Embryonic facial prominence (tissue), 1 donor: ENCODE results near the gene FAN1.

ENCODE experiments used
- DNase-seq: peaks from one replicate; pipeline ENCODE4 v3.0.0-alpha.2; 2016; ENCODE audit errors: extremely low spot score

FAN1 gene

DNA sequence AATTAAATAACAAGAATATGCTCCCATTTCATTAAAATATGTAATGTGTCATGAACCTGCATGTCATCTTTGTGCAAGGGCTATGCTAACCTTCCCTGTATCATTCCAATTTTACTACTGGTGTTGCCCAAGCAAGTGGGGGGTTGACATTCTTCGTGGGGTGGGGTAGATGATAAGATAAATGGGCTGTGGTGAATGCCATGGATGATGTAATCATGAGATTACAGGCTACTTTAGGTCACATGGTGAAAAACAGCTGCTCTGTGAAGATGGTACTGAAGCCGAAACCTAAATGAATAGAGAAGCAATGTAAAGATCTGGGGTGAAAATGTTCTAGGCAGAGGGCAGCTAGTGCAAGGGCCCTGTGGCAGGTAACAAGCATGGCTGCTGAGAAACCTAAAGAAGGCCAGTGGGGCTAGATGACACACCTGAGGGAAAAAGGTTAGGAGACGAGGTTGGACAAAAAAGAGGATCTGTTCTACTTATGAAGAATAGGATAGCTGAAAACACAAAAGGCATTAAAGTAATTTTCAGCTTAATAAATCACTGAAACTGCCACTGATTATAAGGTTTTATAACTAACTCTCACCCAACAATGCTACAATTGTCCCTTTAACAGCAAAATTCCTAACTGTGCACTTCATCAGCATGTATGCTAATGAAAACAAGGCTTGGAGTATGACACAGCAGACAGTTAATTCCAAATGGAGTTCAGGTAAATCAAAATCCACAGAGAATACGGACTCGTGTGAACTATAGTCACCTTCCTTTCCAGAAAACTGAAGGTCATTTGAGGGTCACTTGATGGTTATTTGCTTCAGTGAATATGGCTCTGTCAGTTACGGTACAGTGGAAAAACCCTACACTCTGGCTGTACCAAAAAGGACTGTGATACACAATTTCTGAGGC is 52.8 kb downstream of the FAN1 start:
- no peak for DNase-seq

DNA sequence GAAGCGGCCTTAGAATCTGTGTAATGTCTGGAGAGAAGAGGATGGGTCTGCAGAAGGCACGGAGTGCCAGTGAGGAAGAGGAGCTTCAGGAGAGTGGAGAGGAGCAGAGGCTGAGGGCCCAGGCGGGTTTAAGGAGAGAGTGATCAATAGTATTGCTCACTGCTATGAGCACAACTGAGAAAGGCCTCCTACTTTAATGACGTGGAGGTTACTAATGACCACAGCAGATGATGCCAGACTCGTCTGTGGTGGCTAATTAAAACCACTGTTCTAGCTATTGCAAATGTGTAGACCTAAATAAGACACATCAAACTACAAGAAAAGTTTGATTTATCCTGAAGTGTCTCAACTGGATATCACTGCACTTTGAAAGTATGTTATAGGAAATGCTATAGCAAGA is 54.5 kb downstream of the FAN1 start:
- no peak for DNase-seq

DNA sequence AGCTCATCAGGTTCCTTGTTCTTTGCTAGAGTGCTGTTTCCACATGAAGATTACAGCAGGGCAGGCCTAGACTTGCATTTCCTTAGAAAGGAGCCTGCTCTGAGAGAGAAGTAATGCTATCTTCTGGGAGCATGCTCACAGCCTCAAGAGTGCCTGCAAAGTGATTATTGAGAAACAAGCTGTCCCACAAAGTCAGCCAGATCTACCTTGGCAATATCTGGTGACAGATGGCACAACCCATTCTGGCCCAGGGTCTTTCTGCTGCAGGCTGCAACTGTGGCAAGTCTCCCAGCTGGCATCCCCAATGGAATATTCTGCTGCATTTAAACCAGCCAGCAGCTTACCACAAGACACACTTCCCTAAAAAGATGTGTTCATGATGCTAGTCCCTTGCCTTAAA is 58.4 kb downstream of the FAN1 start:
- DNase-seq: no peak

DNA sequence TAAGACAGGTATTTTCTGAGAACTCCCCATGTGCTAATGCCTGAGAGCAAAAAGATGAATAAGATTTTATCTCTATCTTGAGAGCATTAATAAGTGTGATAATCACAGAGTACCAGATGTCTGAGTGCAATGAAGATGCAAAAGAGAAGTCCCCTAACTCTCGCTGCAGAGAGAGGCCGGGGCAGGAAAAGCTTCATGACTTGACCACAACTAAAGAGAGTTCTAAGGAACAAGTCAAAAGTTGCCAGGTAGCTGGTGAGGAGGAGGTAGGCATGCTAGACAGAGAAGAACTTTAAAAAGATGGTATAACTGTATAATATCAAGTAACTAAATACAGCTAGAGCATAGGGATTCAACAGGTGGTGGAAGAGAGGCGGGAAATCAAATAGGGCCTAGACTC is 58.9 kb downstream of the FAN1 start:
- DNase-seq: no peak

DNA sequence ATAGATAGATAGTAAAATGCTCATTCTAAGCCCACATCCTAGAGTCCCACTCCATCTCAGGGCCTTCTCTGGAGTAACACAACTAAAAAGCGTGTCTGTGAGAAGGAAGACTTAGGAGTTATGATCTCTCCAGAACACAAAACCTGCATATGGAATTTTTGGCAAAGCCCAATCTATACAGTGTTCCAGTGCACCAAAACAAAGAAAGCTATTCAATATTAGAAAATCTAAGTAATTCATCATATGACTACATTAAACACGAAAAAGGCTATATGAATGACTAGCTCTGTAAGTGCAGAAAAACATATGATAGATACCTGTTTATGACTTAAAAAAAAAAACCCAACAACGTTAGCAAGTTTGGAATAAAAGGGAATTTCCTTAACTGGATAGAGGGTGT is 60.0 kb downstream of the FAN1 start:
- no peak for DNase-seq

DNA sequence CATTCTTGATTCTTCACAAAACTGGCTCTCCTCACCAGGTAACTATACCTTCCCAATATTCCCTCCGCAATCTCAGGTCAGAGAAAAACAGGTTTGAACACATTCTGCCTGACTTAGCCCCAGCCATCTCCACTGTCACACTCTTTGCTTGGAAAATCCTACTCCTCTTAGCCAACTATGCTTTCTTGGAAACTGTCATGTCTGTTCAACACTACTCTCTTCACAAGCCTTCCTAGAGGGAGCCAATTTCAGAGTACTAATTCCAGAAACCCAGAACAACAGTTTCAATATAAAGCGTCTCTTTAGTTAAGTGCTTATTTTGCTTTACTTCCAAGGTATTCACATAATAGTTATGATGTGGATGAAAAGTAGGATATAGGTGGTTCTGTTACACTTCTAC is 66.0 kb downstream of the FAN1 start:
- DNase-seq: no peak

DNA sequence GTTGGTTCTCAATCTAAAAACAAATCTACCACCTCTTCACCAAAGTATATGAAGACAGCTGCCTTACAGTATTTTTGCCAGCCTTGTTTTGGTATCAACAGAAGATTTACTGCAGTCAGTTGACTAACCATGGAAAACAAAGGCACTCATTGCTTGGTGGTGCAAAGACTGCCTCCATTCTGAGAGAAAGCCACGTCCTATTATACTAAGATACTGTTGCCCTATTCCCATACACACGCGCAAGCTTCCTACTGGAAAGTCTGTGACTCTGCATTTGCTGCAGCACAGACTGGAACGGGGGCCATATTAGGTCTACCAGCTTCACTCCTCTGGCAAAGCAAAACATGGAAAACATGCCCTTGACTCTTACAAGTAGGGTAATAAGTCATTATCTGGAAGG is 69.7 kb downstream of the FAN1 start:
- DNase-seq: no peak

DNA sequence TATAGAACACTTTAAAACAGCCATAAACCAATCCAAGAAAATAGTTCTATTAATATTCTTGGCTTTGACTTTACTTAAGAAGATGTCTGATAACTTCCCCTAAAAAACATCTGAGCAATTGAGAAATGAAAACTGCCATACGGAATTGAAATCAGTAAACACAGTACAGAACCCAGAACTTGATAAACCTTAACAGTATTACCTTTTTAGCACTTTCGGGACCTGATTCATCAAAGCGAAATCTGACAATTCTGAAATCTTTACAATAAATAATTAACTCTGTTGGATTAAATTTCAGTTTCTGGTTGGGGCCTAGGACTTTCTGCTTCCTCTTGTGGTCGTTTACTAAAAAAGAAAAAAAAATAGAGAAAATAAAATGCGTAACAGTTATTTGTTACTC is 70.4 kb downstream of the FAN1 start:
- DNase-seq: no peak

DNA sequence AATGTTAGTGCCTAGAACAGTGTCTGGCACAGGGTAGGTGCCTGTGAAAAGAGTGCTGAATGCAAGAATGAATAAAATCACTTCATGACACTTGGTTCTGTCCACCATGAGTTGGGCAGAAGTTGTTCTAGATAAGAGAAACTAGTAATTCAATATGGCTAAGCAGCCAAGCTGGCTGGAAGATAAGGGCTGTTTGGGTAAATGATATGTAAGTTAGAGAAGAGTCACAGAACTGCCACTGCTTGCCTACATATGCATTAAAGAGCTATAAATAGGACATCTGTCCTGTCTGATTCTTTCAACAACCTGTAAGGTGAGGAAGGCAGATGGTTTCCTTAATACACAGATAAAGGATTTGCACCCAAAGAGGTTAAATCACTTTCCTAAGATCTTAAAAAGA is 74.6 kb downstream of the FAN1 start:
- no peak for DNase-seq

DNA sequence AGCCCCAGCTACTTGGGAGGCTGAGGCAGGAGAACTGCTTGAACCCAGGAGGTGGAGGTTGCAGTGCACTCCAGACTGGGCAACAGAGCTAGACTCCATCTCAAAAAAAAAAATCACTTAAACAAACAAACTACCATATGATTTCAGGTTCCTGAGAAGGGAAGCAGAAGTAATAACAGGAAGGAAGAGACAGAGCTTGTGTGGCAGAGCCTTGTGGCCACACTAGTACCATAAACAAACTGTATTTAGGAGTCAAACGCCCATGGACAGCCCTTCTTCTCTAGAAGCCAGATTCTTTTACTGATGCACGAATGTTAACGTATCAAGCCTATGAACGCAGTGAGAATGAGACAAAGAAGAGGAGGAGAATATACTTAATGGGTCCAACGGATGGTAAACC is 75.7 kb downstream of the FAN1 start:
- no peak for DNase-seq

DNA sequence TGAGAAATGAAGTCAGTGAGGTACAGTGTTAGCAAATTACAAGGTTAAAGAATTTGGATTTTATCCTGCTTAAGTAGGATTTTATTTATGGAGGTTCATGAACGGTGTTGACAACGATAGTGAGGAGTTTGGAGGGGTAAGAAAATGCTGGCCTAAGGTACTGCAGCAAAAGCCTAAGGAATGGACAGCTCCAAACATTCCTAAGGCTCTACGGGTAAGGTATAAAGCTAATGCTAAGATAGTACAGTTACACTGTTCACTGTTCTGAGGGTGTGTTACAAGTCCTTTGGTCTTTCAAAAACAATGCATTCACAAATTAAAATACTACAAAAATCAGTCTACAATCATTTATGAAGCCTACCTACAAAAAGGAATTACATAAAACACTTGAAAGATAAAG is 80.4 kb downstream of the FAN1 start:
- DNase-seq: no peak

DNA sequence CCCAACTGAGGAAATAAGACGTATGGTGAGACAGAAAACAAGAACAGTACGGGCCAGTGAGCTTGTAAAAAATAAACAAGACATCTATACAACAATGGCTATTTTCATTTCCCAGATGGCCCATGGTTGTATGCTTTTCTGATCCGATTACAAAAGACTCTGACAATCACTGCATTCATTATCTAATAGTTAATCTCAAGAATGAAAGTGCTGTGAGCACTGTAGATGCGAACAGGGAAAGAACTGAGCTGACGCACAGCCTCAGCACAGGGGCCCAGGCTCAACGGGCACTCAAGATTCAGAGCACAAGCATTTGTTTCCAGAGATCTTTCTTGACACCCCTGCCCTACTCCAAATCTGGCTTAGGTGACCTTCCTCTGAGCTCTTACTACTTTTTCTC is 80.8 kb downstream of the FAN1 start:
- no peak for DNase-seq

DNA sequence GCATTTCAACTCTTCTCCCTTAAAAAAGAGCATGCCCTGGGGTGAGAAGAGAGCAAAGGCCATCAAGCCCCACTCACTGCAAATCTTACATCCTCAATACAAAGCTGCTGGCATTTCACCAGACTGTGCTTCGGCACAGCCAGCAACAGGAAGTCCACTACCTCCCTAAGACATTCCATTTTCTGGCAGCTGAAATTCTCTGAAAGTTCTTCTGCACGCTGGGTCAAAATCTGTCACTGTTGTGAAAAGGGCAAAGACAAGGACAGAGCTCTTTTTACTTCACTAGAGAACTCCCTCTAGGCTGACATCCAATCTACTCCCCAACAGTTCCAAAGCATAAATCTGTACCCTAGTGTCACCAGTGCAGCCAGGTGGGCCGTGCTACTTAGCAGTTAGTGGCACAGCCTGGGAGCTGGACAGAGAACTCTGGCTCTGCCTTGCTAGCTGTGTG is 81.4 kb downstream of the FAN1 start:
- DNase-seq: no peak

DNA sequence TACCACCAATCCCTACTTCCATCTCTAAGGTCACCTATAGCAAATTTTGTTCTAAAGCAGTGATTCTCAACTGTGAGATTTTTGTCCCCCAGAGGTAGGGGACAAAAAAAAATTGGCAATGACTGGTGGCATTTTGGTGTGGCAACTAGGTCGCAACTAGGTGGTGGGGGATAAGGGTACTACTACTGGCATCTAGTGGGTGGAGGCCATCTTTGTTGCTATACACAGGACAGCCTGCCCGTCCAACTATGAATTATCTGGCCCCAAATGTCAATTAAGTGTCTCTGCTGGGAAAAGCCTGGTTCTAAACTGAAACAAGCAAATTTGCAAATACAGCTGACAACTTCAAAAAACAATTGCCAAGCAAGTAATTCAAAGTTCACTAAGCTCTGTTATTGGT is 86.3 kb downstream of the FAN1 start:
- DNase-seq: no peak

DNA sequence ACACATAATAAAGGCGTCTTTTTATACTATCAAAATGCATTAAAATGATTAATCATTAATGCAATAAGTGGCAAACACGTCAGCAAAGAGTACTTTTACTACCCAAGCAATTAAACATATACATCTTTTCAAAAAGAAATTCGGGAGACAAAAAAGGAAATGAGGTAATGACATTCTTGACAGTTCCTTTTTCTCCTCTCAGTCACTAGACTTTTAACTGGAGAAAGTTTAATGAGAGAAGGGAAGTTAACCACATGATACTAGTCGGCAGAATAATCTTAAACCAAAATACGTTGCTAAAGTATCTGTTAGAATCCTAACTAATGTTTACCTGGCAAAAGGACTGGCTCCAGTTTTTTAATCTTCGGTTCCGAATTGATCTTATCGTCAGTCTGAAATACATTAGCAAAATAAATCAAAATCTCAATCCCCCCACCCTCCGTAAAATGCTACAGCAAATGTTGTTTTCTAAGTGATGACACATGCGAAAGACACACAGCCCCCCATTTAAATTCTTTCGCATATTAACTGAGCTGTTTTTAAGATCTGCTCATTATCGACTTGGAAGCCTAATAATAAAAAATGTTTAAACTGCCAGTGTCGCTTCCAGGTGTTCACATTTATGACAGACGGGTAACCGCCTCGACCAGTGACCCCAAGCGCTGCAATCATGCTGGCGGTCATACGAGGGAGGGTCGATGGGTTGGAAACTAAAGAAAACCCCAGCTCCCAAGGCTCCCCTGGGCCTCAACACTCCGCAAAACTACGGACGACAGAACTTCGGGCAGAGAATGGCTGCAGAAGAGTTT is 86.9 kb downstream of the FAN1 start:
- DNase-seq: peak; percentile 9

DNA sequence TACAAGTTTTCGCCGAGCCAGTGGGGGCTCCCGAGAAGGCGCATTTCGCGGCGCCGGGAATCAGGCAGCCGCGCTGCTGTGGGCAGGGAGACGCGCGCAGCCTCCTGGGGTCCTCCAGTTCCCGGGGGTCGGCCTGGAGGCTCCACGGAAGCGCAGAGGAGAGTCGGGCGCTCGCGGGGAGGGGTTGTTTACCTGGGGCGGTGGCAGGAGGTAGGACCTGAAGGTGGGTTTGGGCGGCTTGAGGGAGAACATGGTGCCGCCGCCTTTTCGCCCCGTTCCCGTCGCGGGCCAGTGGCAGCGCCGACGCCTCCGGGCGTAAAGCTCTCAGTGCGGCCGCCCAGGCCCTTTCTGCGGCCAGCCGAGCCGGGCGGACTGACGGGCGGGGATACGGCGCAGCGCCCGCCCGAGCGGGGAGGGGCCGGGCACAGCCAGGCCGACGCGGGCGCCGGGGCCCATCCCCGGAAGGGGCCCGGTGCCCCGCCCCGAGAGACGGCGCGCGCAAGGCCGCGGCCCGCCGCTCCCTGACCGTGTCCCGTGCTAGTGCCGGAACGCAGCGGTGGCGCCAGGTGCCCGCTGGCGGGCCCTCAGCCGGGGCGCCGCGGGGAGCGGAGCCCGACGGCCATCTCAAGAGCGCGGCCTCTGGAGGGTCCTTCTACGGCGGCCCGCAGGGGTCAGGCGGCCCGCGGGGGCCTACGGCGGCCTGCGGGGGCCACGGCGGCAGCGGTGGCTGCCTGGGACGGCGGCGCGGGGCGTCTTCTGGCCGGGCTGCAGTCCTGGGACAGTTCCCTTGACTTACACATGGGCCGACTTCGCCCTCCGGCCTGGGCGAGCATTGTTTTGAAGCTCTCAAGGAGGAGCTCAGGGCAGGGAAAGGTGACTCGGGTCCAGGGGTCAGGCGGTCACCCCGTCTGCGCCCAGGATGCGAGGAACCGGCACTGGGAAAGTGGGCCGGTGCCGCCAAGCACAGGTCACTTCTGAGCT is 87.8 kb downstream of the FAN1 start, which contains the start of gene MTMR10:
TSS of gene MTMR10 (minus strand) at position 374 of the 981 bp plus-strand sequence. CDS start at position 252, 122 bp downstream.
- peak; percentile 42 for DNase-seq

DNA sequence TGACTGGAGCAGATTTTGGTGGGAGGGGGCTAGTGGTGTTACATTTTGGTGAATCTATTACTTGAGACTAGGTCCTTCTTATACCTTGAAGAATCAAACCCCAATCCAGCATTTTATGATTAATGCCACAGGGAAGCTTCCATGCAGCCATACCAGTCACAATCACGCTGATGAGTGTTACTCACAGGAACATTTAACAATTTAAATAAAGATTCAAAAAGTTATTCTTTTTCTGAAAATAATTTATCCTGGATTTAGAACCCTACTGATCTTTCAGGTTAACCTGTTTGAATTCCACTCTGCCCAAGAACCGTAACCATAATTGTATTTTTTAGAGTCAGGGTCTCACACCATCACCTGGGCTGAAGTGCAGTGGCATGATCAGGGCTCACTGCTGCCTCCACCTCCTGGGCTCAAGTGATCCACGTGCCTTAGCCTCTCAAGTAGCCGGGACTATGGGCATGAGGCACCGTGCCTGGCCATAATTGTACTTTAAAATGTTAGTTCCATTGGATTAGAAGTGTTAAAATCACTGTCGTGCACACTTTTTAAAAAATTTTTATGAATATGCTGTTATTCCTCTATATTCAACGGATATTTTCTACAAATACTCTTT is 88.6 kb downstream of the FAN1 start:
- DNase-seq: peak; percentile 6
